CD4-positive, alpha-beta T cell treated with Interleukin-6 at 100 ng/mL for 8 hours (primary cell): Measurements from ENCODE around the gene EPG5.

Source experiments
- DNase-seq: peaks from one replicate; pipeline ENCODE4 v3.0.0-alpha.2; 2020; ENCODE audit warnings: mixed read lengths, low spot score

The EPG5 gene

DNA sequence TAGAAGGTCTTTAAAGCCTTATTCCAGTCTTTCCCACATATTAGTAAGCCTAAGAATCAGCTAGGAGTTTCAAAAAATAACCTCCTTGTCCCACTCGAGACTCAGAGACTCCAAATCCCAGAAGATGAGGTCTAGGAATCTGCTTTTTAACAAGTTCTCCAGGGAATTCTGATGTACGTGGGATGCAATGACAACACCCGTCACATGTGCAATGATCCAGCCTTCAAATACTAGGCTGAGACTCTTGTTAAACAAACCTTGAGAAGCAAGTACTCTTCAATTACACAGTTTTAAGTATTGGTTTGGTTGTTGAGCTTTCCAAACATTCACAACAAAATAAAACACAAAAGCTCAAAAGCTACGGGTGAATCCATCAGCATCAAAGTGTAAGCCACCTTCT, 53.9 kb downstream of the EPG5 start:
- no peak for DNase-seq

GRCh38 chr18:45910405-45911023, 56.6 kb downstream of the EPG5 start:
- DNase-seq = peak; percentile 54

DNA sequence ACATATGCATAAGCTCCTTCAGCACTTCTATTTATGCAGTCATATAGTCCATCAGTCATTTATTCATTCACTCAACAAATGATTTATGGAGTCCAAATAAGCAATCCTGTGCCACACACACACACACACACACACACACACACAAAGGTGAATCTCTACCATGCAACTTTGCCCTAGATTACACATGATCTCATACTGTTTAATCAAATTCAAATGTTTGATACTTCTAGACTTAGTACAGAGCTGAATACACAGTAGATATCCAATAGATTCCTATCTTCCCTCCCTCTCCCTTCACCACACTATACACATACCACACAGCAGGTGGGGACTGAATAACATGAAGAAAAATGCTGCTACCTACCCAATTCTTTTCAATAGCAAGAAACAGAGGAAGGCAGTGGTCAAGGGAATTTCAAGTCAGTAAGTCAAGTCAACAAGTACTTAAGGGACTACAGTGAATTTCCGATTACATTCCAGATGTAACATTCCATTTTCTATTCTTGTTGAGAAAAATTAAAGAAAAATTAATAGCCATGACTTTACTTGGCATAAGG, 65.4 kb downstream of the EPG5 start:
- DNase-seq = no peak

GRCh38 chr18:45900623-45901022, 66.5 kb downstream of the EPG5 start:
- no peak for DNase-seq

DNA sequence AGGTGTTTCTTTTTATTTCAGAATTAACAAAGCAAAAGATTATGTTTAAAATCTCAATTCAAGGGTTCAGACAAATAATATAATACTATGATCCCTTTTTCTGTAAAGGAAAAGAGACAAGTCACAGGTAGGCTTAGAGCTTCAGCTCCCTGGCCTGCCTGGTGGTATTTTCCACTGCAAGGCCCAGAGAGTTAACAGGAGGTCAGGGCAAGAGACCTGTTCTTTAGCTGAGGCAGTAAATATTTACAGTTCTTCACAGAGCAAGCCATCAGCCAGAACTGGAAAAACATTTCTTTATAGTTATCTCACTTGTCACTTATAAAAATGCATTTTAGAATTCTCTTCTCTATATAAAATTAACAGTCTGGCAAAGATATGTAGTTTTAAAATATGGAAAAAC, 70.1 kb downstream of the EPG5 start:
- no peak for DNase-seq

- no peak for DNase-seq
Observed at GRCh38 chr18:45896452-45896851, 70.7 kb downstream of the EPG5 start.

DNA sequence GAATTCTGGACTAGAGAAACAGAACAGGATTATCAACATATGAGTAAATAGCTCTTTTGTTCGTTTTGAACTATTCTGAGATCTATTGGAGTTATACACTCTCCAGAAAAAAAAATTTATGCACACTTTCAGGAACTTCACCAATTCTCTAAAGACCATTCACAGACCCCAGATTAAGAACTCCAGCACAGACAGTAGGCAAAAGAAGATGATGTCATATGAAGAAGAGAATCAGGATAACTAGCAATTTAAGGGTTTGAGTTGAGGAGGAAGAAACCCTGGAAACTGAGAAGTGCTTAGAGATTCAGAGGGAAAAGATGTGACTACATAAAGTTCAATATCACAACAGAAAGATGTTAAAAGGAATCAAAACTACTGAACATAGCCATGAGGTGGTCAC, 71.8 kb downstream of the EPG5 start:
- no peak for DNase-seq

GRCh38 chr18:45894818-45895217, 72.3 kb downstream of the EPG5 start:
- DNase-seq = no peak

- no peak for DNase-seq
Observed at GRCh38 chr18:45891806-45892205, 75.3 kb downstream of the EPG5 start.

- DNase-seq = no peak
Observed at GRCh38 chr18:45890606-45891005, 76.5 kb downstream of the EPG5 start.

DNA sequence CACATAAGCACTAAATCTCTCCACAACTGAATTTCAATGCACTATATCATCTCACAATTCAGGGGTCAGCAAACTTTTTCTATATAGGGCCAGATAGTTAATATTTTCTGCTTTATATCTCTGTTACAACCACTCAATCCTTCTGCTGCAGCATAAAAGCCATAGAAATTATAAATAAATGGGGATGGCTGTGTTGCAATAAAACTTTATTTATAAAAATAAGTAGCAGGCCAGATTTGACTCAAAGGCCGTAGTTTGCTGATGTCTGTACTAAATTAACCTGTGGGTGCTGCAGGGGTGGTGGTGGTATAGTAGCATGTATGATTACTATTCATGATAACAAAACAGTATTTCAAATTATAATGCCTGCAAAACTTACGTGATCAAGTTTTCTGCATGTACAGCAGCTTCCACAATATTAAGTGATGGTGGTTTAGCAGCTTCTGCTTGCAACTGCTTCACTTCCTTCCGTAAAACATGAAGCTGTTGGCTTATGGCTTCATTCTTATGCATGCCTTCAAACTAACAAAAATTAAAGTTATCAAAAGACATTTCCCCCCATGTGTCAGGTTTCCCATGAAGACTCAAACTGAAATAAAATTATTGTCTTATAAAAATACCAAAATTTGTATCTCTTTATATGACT, 77.6 kb downstream of the EPG5 start:
- no peak for DNase-seq

DNA sequence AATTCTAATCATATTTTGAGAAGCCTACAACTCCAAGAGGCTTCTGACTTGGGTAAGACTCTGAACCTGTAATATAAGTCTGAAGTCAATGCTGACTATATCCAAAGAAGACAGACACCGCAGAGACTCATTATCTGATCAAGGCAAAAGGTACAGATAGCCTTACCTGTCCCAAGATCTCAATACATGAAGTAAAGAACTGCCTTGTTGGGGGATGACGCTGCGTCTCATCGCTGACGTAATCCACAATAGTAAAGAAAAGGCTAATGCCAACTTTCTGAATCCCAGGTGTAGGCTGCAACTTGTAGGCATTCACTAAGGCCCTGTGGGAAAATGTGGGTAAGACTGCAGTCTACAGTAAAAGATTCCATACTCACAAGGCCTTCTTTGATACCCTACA, 79.5 kb downstream of the EPG5 start:
- DNase-seq = no peak

- DNase-seq = no peak
Observed at GRCh38 chr18:45880876-45881558, 86.1 kb downstream of the EPG5 start.

- DNase-seq = peak; percentile 65
Observed at GRCh38 chr18:45879681-45880655, 87.2 kb downstream of the EPG5 start.

DNA sequence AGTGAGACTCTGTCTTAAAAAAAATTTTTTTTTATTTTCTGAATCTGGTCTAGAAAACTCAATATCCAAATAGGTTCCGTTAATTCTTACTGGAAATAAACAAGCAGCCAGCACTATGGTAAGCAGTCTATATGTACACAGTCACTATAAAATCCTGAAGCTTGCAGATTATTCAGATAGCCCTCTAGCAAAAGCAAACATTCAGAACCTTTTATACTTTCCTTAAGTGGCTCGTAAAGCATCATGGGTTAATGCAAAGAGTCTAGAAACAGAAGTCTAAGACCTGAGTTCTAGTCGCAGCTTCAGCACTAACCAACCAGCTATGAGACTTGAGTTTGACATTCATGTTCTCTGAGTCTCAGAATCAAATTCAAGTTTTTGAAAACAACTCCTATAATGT, 89.7 kb downstream of the EPG5 start:
- DNase-seq = no peak

DNA sequence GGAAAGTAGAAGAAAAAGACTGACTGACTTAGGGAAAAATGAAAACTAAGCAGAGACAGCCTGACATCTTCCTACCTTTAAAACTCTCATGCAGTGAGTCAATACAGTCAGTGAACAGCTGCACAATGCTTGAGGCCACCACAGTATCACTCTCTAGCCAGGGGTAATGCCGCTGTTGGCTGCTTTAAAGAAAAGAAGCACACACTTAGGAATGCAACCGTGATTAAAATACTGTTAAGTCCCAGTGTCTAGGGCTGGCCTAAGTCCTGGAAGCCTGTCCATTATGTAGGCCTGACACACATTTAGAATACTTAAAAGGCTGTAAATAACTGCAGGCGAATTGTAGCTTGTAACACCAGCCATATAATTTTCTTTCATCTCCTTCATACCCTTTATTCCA, 91.0 kb downstream of the EPG5 start:
- DNase-seq = no peak

DNA sequence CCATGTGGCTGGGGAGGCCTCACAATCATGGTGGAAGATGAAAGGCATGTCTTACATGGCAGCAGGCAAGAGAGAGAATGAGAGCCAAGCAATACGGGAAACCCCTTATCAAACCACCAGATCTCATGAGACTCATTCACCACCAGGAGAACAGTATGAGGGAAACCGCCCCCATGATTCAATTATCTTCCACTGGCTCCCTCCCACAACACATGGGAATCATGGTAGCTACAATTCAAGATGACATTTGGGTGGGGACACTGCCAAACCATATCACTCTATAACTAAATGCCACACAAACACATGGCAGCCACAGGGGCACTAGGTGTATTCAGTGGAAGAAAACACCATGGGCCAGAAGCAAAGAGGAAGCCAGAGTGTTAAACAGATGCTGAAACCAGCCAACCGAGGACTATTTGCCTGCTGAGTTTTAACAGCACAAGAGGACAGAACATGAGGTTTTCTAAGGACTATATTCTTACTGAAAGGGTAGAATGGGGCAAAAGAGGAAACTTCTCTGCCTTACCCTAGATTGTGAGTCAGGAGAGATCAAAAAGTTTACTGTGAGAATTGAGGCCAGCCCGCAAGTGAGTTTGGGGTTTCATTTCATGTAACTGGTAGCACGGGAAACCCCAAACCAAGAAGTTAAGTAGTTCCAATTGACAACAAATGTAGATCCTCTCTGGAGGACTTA, 92.5 kb downstream of the EPG5 start:
- peak; percentile 67 for DNase-seq

GRCh38 chr18:45871431-45872084, 95.6 kb downstream of the EPG5 start:
- no peak for DNase-seq

DNA sequence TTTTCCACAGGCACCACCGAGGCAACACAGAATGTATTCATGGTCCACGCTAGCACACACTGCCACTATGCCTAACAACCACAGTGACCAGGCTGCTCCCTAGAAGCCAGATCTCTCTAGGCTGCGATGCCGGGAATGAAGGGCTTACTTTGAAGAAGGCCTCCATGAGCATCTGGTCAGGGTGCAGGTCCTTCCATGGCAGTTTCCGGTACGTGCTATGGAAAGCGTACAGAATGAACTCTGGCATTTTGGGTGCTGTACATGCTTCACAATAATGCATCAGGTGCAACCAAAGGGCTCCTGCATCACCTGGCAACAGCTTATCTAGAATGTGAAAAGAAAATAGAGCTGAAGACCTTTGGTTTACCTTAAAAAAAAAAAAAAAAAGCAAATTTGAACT, 96.7 kb downstream of the EPG5 start:
- no peak for DNase-seq

- no peak for DNase-seq
Observed at GRCh38 chr18:45865466-45865865, 101.7 kb downstream of the EPG5 start.

- no peak for DNase-seq
Observed at GRCh38 chr18:45864081-45864480, 103.0 kb downstream of the EPG5 start.
